Inferior parietal cortex (tissue), 1 donor: ENCODE data around the gene PRR29.
"Not testable (repeated sequence)": the region's sequence is repeated elsewhere in the genome, so short reads cannot be mapped to it uniquely, and the experiment has no call there.

Experiments
- DNase-seq: peaks from one replicate; pipeline ENCODE4 v3.0.0-alpha.2; 2016; ENCODE audit errors: extremely low spot score

PRR29 gene

DNA sequence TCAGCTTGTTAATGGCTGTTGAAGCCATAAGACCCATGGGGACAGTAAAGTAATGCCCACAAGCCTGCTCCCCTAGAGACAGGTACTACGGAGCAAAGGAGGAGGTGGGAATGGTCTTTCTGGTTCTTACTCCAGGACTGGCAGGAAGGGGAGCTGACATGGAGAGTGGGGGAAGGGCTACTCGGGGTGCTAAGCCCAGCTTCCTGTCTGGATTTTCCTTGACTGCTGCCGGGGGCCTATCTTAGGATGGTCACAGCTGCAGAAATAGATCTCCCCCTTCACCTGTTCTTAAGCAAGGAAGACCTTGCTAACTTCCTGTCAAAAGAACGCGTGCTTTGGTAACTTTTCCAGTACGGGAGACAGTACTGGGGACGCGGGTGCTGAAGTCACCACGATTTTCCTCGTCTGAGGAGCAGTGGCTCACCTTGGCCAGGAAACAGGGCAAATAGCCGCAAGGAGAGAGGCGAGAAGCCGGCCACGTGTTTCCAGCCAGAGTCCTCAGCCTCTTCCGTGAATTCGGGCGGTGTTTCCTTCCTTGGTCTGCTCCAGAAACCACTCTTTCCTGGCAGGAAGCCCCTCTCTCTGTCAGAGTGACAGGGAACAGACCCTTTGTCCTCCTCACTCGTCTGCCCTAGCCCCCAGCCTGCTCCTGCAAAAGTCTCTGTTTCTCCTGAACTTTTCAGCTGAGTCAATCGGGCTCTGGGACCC, 656 bp upstream of the PRR29 start:
- DNase-seq: no peak

DNA sequence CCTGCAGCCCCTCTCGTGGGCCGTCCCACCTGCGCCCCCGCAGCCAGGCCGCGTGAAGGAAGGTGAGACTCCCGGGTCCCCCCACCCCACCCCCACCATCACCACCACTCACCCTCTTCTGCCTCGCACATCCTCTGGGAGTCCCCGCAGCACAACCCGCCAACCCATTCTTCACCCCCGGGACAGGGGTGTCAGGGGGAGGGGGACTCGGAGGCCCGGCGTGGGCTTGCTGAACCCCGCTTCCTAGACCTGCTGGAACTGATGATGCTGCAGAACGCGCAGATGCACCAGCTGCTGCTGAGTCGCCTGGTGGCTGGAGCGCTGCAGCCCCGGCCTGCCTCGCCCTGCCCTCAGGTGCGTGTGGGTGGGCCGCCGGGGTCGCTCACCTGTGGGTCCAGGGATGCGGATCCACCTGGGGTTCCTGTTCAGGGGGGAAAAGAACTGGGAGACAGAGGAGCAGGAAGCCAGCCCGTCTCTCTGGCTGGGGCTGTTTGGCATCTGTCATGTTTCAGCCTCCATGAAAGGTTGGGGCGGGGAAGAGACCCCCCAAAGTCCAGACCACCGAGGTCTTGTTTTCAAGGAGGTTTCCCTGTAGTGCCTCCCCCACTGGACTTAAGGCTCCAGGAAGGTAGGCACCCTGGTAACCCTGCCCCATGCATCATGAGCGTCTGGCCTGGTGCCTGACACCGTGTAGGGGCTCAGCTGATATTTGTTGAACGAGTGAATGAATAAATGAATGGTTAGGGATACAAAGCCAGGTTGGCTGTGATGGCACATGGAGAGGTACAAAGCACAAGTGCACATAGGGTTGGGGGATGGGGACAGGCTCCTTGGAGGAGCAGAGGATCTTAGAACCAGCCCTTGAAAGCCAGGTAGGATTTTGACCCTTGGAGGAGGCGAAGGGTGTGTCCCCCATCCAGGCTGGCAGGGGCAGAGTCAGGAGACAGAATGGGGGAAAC, 849 bp downstream of the PRR29 start:
- DNase-seq: no peak

GRCh38 chr17:63999680-64000531, 1.8 kb downstream of the PRR29 start:
- no peak for DNase-seq

GRCh38 chr17:64001091-64001579, 3.0 kb downstream of the PRR29 start:
- no peak for DNase-seq

DNA sequence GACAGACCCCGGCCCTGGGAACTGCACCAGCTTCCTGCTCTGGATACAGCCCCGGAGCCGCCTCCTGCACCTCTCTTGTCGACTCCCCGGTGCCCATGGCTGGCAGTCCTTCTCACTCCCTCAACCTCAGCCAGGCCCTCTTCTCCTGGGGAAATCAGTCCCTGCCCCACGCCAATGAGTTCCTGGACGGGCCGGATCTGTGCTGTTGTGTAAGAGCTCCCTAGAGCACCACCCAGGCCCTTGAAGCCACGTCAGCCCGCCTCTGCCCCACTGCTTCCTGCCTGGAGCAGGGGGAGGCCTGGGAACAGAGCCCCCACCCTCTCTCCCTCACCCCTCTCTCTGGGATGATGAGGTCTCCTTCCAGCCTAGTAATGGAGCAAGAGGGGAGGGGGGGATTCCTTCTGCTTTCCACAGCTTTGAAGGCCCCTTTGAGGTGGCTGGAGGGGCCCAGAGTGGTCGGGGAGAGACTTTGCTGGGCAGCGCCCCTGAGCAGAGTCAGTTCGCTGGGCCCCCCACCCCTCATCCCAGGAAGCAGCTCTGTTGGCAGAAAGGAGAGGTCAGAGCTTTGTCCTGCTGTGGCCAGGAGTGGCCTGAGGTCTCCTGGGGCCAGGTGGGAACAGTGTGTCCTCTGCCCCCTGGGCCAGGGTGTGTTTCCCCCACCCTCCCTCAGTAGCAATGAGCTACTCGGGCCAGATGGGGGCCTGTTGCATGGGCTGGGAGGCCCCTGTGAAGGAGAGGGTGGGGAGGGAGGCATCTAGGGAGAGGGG, 3.8 kb downstream of the PRR29 start:
- no peak for DNase-seq

DNA sequence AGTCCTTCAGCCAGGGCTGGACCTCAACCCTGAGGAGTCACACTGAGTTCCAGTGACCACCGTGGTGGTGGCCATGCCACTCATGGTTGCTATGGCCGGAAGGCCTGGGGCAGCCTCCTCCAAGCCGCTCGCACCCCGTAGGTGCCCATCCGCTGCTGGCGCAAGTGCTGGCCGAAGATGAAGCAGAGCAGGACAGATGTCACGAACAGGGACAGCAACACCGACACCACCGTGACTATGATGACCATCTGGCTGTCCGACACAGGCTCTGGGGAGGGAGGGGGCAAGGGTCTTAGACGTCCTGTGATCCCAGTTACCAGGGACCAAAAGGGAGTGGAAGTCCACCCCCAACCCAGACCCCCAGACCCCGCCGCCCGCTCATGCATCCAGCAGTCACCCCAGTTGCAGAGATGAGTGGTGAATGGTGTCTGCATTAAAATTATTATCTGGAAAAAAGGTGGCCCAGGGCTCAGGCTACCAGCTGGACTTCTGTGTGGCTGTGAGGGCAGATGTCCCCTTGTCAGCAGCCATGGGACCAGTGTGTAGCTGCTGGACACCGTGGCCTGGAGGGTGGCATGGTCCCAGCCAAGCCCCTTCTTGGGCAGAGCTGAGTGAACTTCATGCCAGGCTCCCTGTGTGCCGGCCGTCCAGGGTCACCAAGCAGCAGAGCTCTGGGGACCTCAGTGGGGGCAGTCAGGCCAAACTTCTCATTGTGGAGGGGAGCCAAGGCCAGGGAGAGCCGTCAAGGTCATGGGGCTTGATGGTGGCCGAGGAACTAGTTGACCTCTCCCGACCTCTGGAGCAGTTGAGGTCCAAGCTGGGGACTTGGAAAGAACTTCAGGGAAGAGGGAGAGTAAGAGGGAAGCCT, 4.7 kb downstream of the PRR29 start:
- DNase-seq: no peak

- no peak for DNase-seq
These were observed 5.5 kb downstream of the PRR29 start for GRCh38 chr17:64003526-64004121.

DNA sequence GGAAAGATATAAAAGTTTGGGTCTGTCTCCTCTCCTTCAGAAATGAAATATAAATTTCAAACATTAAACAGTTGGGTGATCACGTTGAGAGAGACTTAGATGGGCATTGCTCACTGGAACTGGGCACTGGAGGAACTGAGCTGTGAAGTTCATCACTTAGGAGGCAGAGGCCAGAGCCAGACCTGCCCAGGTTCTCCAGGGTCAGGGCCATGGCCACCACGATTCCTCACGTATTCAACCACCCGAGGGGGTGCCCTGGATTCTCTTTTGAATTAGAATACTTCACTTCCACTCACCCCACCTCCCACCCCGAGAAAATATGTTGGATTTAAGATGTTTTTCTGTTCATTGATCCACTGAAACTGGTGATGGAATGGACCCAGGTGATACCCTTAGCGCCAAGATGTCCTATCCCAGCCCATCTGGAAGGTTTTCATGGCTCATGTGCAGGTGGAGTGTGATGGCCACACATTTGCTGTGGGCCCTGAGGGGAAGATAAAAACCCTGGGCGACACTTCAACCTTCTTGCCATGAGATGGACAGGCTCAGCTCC, 6.1 kb downstream of the PRR29 start:
- DNase-seq: no peak

DNA sequence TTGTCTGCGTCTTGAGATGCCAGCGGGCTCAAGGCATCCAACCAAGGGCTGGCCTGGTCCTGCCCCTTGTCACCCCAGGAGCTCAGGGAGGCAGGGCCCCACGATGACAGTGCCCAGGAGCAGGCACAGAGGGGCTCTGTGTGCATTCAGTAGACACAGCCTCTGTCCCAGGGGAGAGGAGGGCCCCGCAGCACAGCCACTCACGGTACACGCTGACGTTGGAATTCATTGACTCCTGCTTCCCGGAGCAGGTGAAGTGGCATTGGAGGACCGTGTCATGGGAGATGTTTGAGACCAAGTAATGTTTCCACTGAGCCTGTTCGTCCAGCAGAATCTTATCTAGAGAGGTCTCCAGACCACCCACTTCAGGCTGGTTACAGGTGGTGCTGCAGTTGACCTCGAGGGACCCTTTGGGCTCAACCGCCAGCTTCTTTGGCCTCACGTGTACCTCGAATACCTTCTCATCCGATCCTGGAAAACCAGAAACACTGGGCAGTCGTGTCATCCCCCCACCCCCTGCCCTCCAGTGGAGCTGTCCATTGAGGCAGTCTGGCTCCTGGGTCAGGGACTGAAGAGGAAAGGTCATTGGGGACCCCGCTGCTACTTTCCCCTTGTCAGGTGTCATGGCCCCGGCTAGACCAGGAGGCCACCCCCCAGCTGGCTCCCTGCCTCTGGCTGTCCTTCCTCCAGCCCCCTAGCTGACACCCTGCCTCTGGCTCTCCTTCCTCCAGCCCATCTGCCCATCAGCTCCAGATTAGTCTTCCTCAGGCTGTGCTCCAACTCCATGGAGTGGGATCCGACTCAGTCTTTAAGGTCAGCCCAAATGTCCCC, 7.0 kb downstream of the PRR29 start:
- no peak for DNase-seq

GRCh38 chr17:64005734-64006167, 7.6 kb downstream of the PRR29 start:
- no peak for DNase-seq

DNA sequence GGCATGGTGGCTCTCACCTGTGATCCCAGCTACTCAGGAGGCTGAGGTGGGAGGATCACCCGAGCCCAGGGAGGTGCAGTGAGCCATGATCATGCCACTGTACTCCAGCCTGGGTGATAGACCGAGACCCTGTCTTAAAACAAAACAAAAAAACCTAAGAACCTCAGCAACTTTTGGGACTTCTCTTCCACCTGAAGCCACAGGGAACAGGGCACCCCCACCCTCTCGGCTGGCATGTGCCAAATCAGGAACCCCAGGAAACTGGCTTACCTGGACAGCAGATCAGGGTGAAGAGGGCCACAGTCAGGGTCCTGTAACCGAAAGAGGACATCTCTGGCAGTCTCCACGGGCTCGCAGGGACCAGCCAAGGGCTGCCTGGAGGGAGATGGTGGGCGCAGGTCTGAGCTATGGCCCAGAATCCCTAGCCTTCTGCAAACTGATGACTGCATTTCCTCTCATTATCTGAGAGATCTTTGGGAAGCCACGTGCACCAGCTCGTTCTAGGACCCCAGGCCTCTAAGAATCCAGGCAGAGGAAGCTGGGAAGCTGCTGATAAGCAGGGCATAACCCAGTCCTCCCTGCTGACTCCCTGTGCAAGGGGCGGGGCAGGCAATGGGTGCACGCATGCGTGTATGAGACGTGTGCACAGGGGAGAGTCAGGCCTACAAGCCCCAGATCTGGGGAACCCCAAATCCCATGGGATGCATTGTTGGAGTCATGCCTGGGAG, 8.4 kb downstream of the PRR29 start:
- DNase-seq: peak; percentile 25

DNA sequence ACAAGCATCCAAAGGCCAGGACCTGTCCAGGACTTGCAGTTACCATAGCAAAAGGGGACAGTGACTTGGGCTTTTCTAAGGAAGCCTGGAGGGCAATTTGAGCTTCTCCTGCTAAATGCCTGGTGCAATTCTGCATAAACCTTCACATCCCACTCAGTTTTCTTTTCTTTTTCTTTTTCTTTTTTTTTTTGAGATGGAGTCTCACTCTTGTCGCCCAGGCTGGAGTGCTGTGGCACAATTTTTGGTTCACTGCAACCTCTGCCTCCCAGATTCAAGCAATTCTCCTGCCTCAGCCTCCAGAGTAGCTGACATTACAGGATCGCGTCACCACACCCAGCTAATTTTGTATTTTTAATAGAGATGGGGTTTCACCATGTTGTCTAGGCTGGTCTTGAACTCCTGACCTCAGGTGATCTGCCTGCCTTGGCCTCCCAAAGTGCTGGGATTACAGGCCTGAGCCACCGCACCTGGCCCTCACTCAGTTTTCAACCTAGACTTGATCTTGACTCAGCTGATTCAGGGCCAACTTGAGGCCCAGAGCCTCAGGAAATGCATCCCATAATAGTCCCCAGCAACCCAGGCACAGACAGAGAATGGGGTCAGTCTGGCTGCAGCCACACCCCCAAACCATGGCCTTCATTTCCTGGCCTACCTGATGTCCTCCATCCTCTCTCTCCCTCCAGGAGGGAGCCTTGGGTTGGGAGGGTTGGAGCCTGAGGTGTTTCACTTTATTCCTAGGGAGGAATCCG, 9.1 kb downstream of the PRR29 start:
- DNase-seq: not testable (repeated sequence)

GRCh38 chr17:64007838-64008282, 9.7 kb downstream of the PRR29 start:
- DNase-seq: no peak

- DNase-seq: no peak
These were observed 10.2 kb downstream of the PRR29 start for GRCh38 chr17:64008346-64008745.

GRCh38 chr17:64008830-64009229, 10.7 kb downstream of the PRR29 start:
- DNase-seq: no peak

GRCh38 chr17:64009571-64010402, 11.6 kb downstream of the PRR29 start:
- no peak for DNase-seq
